ENCODE data around the gene FAT1. TPM values are rescaled to one million over a fixed set of nuclear protein-coding genes. Genes with fewer than 3 reads are reported as not detected.

The FAT1 gene
- total and polyA plus RNA-seq, 7 donors, result 12.6 to 146 (median 93.1) TPM

GRCh38 chr4:186755550-186756519, 32.2 kb upstream of the FAT1 start:
- no peaks in the 10 kb centered on the region for H3K27me3 ChIP-seq
- H3K27ac ChIP-seq, result no peak overlapping the region
- no peak for DNase-seq
- intact Hi-C loops (cut with DNase I), result no loop called here
- peaks cover 0 to 3% (median 0%) of the 10 kb centered on the region in 4 donors for H3K9me3 ChIP-seq
- H3K4me3 ChIP-seq, result no peak overlapping the region
- no peaks in the 10 kb centered on the region for H3K4me1 ChIP-seq
- WGBS, 2 donors, result 72 to 86% methylated on average over 8 of the region's 8 CpGs
- H3K36me3 ChIP-seq, result no peaks in the 10 kb centered on the region
- TF ChIP-seq EP300 (IDR thresholded peaks at IDR 0.05) (no peak), POLR2AphosphoS5 (IDR thresholded peaks at IDR 0.05) (no peak), CTCF (IDR thresholded peaks at IDR 0.05) (no peak), POLR2A (IDR thresholded peaks at IDR 0.05) (no peak)

DNA sequence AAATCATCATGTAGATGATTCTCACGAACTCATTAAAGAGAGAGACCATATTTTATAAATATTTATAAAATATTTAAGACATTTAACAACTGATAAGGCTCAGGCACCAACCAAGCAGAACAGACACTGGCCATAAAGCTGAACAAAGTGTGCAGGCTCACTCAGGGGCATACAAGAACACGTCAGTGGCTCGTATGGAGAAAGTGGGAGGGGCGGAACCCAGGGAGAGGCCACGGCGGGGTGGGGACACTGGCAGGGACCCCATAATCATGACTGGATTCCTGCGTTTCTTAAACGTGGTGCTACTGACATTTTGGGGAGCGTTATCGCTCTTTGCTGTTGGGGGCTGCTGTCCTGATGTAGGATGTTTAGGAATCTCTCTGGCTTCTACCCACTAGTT, 31.3 kb upstream of the FAT1 start:
- Histone ChIP-seq H3K4me3 (no peak overlapping the region), H3K9me3 (peaks cover 0 to 3% (median 0%) of the 10 kb centered on the region in 4 donors), H3K36me3 (no peaks in the 10 kb centered on the region), H3K27me3 (no peaks in the 10 kb centered on the region), H3K27ac (no peak overlapping the region), H3K4me1 (no peaks in the 10 kb centered on the region)
- no peak for TF ChIP-seq EP300 (IDR thresholded peaks at IDR 0.05)
- TF ChIP-seq CTCF (IDR thresholded peaks at IDR 0.05), result no peak
- TF ChIP-seq POLR2A (IDR thresholded peaks at IDR 0.05), result no peak
- TF ChIP-seq POLR2AphosphoS5 (IDR thresholded peaks at IDR 0.05), result no peak
- DNase-seq, result no peak
- intact Hi-C loops (cut with DNase I), result no loop called here
- 80 to 87% methylated on average over 10 of the region's 10 CpGs for WGBS, 2 donors

DNA sequence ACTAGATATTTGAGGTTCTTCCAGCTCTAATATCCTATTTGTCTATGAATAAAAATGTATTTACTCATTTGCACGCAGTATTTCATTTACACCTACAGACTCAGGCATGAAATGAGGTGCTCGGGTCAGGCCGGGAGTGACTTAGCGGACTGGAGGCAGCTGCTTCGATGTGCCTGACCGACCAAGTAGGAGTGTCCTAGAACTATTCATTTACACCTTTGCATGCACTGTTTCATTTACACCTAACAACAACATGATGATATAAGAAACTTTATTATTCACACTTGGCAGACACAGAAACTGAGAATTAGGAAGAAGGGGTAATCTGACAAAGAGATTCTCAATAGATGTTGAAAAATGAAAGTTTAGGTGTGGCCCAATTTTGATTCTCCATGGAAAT, 28.7 kb upstream of the FAT1 start:
- WGBS, 2 donors, result 88 to 96% methylated on average over 6 of the region's 6 CpGs
- intact Hi-C loops (cut with DNase I), result no loop called here
- TF ChIP-seq POLR2AphosphoS5 (IDR thresholded peaks at IDR 0.05) (no peak), CTCF (IDR thresholded peaks at IDR 0.05) (no peak), EP300 (IDR thresholded peaks at IDR 0.05) (no peak), POLR2A (IDR thresholded peaks at IDR 0.05) (no peak)

DNA sequence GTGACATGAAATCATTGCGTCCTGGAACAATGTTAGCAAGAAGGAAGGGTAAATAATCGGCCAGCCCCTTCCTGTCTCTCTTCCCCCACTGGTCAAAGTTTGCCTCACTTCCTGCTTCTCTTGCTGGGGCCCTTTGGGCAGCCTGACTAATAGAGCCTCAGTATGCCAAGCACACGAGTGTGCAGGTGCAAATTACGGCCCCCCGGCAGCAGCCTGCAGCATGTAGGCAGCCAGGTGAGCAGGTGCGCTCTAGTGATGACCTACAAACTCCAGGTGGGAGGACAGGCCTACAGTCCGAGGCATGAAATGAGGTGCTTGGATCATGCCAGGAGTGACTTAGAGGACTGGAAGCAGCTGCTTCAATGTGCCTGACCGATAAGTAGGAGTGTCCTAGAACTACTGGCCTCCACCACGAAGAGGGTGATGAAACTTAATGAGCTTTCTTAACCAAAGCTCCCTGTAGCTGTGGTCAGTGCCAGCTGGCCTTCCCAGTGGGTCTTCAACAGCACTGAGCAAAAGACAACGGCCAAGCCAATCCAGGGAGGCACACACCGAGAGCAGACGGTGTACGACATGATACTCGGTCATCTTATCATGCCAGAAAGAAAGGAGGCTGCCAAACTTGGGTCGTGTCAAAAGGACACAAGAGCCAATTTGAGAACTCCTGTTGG, 26.1 kb upstream of the FAT1 start:
- H3K27me3 ChIP-seq, result no peaks in the 10 kb centered on the region
- DNase-seq, result no peak
- no peak for TF ChIP-seq POLR2A (IDR thresholded peaks at IDR 0.05)
- H3K4me1 ChIP-seq, result no peaks in the 10 kb centered on the region
- H3K36me3 ChIP-seq, result no peaks in the 10 kb centered on the region
- no peak overlapping the region for H3K27ac ChIP-seq
- intact Hi-C loops (cut with DNase I), result no loop called here
- H3K9me3 ChIP-seq, result no peaks in the 10 kb centered on the region
- 74 to 80% methylated on average over 15 of the region's 15 CpGs for WGBS, 2 donors
- no peak overlapping the region for H3K4me3 ChIP-seq

More for the DNA sequence above, 28.7 kb upstream of the FAT1 start:
- Histone ChIP-seq H3K27me3 (no peaks in the 10 kb centered on the region), H3K4me1 (no peaks in the 10 kb centered on the region), H3K9me3 (peaks cover 0 to 3% (median 0%) of the 10 kb centered on the region in 4 donors), H3K27ac (no peak overlapping the region), H3K4me3 (no peak overlapping the region), H3K36me3 (no peaks in the 10 kb centered on the region)
- DNase-seq, result no peak

DNA sequence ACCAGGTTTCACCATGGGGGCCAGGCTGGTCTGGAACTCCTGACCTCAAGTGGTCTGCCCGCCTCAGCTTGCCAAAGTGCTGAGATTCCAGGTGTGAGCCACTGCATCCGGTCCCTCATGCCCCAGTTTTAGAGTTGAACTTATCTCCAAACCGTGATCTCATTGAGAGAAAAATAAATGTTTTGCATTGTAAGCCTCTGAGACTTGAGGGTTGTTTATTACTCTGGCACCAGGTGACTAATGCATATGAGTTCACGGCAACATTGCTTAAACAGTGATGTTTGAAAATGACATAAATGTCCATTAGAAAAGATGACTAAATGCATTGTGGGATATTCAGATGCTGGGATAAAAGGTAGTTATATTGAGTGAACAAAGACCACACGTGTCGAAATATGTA, 22.9 kb upstream of the FAT1 start:
- Histone ChIP-seq H3K4me1 (no peaks in the 10 kb centered on the region), H3K36me3 (no peaks in the 10 kb centered on the region), H3K4me3 (no peak overlapping the region), H3K27me3 (no peaks in the 10 kb centered on the region), H3K9me3 (no peaks in the 10 kb centered on the region), H3K27ac (no peak overlapping the region)
- WGBS, 2 donors, result 76 to 86% methylated on average over 6 of the region's 6 CpGs
- intact Hi-C loops (cut with DNase I), result no loop called here
- no peak for DNase-seq
- TF ChIP-seq POLR2AphosphoS5 (IDR thresholded peaks at IDR 0.05) (no peak), CTCF (IDR thresholded peaks at IDR 0.05) (no peak), POLR2A (IDR thresholded peaks at IDR 0.05) (no peak), EP300 (IDR thresholded peaks at IDR 0.05) (no peak)

All from sigmoid colon (tissue), 7 donors.